HG03060 (cell line): ENCODE data around the gene PCDHA11.
"Not testable (repeated sequence)": the region's sequence is repeated elsewhere in the genome, so short reads cannot be mapped to it uniquely, and the experiment has no call there.

ENCODE experiments used
- ATAC-seq: cut with Tn5 transposase; IDR thresholded peaks from one replicate; pipeline ENCODE4 v1.9.1; 2021; ENCODE audit warnings: low read depth, moderate number of reproducible peaks; ENCODE audit not compliant: unreplicated experiment

The PCDHA11 gene

GRCh38 chr5:140868721-140869554, at the start of gene PCDHA11:
PCDHA11 (plus strand) TSS chr5:140868957; CDS start chr5:140869104, 147 bp downstream.
- no peak for ATAC-seq

GRCh38 chr5:140821375-140822280, 47.1 kb upstream of the PCDHA11 start, which contains the start of gene PCDHA5:
PCDHA5 (plus strand) TSS chr5:140821613.
- ATAC-seq: no peak

GRCh38 chr5:140822281-140822629, 46.5 kb upstream of the PCDHA11 start:
- no peak for ATAC-seq

GRCh38 chr5:140822969-140823368, 45.8 kb upstream of the PCDHA11 start:
- not testable (repeated sequence) for ATAC-seq

- no peak for ATAC-seq
Observed at GRCh38 chr5:140823475-140823874, 45.3 kb upstream of the PCDHA11 start.

GRCh38 chr5:140827704-140828361, 40.9 kb upstream of the PCDHA11 start, which contains the start of gene PCDHA6:
PCDHA6 (plus strand) TSS chr5:140827960; CDS start chr5:140828092, 132 bp downstream.
- ATAC-seq: no peak

GRCh38 chr5:140828362-140828737, 40.4 kb upstream of the PCDHA11 start:
- no peak for ATAC-seq

- not testable (repeated sequence) for ATAC-seq
Observed at GRCh38 chr5:140829511-140830501, 39.0 kb upstream of the PCDHA11 start.

GRCh38 chr5:140833993-140834392, 34.8 kb upstream of the PCDHA11 start, which contains the start of gene PCDHA7:
PCDHA7 (plus strand) TSS chr5:140834269; CDS start chr5:140834384, 115 bp downstream.
- no peak for ATAC-seq

GRCh38 chr5:140834439-140835008, 34.2 kb upstream of the PCDHA11 start:
- ATAC-seq: not testable (repeated sequence)

- ATAC-seq: no peak
Observed at GRCh38 chr5:140835622-140836510, 32.9 kb upstream of the PCDHA11 start.

- ATAC-seq: no peak
Observed at GRCh38 chr5:140840978-140841962, 27.5 kb upstream of the PCDHA11 start, which contains the start of gene PCDHA8. PCDHA8 (plus strand) TSS chr5:140841187; CDS start chr5:140841322, 135 bp downstream.

- no peak for ATAC-seq
Observed at GRCh38 chr5:140842798-140843733, 25.7 kb upstream of the PCDHA11 start.

GRCh38 chr5:140848139-140849102, 20.3 kb upstream of the PCDHA11 start, which contains the start of gene PCDHA9:
PCDHA9 (plus strand) TSS chr5:140848382; CDS start chr5:140848496, 114 bp downstream.
- not testable (repeated sequence) for ATAC-seq
